ENCODE measurements around the gene MPC1.
A peak's percentile ranks its signal among the peaks of the same experiment; 100 is the strongest.

MPC1 gene

GRCh38 chr6:166382933-166383801, at the start of gene MPC1:
Gene MPC1, minus strand, starts transcription at chr6:166382940. Its CDS starts 64 bp downstream, at chr6:166382876.
- Histone ChIP-seq H3K9me3 (ENCODE audit: control insufficient read depth in 5 of 5, low read length in 5 of 5) (no peaks in the 10 kb centered on the region), H3K27me3 (ENCODE audit: control insufficient read depth in 5 of 5, insufficient read depth in 4 of 5, low read length in 5 of 5) (no peaks in the 10 kb centered on the region), H3K4me3 (ENCODE audit: low read depth in 1 of 5, low read length in 5 of 5) (peak within 1 kb of the TSS; percentile 79 to 97 (median 94)), H3K36me3 (ENCODE audit: control insufficient read depth in 5 of 5, insufficient read depth in 5 of 5, low read length in 5 of 5) (no peaks in the 10 kb centered on the region), H3K9ac (ENCODE audit: low read length in 5 of 5) (peak within 1 kb of the TSS; percentile 59 to 96 (median 87)), H3K4me1 (ENCODE audit: control insufficient read depth in 5 of 5, insufficient read depth in 5 of 5, low read length in 5 of 5) (peaks cover 0 to 38% (median 24%) of the 10 kb centered on the region in 5 donors), H3K27ac (ENCODE audit: low read depth, low read length) (peak within 1 kb of the TSS; percentile 91)

DNA sequence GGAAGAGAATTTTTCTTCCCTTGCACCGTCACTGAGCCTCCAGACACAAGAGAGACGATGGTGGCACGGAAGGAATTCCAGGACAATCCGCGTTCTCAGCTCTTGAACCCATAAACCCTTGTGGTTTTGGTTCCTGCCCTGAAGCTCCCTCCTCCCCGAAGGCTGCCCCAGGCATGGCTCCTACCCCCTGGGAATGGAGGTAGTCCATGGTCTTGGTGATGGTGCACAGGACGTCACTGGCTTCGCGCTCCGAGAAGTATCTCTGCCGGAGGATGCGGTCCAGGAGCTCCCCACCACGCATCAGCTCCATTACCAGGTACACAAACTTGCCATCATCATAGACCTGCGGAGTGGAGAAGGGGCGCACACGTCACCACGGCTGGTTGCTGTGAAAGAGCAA, 47.5 kb upstream of the MPC1 start:
- peaks cover 0 to 30% (median 20%) of the 10 kb centered on the region in 5 donors for H3K36me3 ChIP-seq (ENCODE audit: control insufficient read depth in 5 of 5, insufficient read depth in 5 of 5, low read length in 5 of 5)
- H3K9ac ChIP-seq (ENCODE audit: low read length in 5 of 5) = no peak overlapping the region
- H3K27me3 ChIP-seq (ENCODE audit: control insufficient read depth in 5 of 5, insufficient read depth in 4 of 5, low read length in 5 of 5) = no peaks in the 10 kb centered on the region
- H3K4me3 ChIP-seq (ENCODE audit: low read depth in 1 of 5, low read length in 5 of 5) = no peak overlapping the region
- peaks cover 0 to 2% (median 0%) of the 10 kb centered on the region in 5 donors for H3K4me1 ChIP-seq (ENCODE audit: control insufficient read depth in 5 of 5, insufficient read depth in 5 of 5, low read length in 5 of 5)
- no peak overlapping the region for H3K27ac ChIP-seq (ENCODE audit: low read depth, low read length)
- H3K9me3 ChIP-seq (ENCODE audit: control insufficient read depth in 5 of 5, low read length in 5 of 5) = no peaks in the 10 kb centered on the region

DNA sequence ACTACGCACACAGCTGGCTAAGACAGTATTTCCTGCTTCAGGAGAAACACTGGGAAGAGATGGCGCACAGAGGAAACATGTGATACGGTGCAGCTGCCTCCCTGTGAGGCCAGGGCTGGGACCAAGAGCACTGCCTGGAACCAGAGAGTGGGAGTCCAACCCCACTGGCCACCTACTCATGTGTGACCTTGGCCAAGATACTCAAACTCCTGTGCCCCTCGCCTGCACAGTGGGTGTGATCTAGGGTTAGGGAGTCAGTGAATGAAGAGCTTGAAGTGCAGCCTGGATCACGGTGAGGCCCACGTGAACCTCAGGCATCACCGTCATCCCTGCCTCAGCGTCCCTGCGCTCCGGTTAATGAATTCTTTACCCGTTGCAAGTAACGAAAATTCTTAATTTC, 41.7 kb upstream of the MPC1 start:
- peaks cover 0 to 49% (median 33%) of the 10 kb centered on the region in 5 donors for H3K36me3 ChIP-seq (ENCODE audit: control insufficient read depth in 5 of 5, insufficient read depth in 5 of 5, low read length in 5 of 5)

GRCh38 chr6:166423781-166424180, 41.0 kb upstream of the MPC1 start:
- Histone ChIP-seq H3K9ac (ENCODE audit: low read length in 5 of 5) (no peak overlapping the region), H3K36me3 (ENCODE audit: control insufficient read depth in 5 of 5, insufficient read depth in 5 of 5, low read length in 5 of 5) (peaks cover 0 to 55% (median 35%) of the 10 kb centered on the region in 5 donors), H3K9me3 (ENCODE audit: control insufficient read depth in 5 of 5, low read length in 5 of 5) (no peaks in the 10 kb centered on the region)

More for the DNA sequence above, 41.7 kb upstream of the MPC1 start:
- H3K4me1 ChIP-seq (ENCODE audit: control insufficient read depth in 5 of 5, insufficient read depth in 5 of 5, low read length in 5 of 5) = peaks cover 0 to 4% (median 0%) of the 10 kb centered on the region in 5 donors
- no peak overlapping the region for H3K27ac ChIP-seq (ENCODE audit: low read depth, low read length)
- no peak overlapping the region for H3K4me3 ChIP-seq (ENCODE audit: low read depth in 1 of 5, low read length in 5 of 5)
- no peak overlapping the region for H3K9ac ChIP-seq (ENCODE audit: low read length in 5 of 5)
- H3K27me3 ChIP-seq (ENCODE audit: control insufficient read depth in 5 of 5, insufficient read depth in 4 of 5, low read length in 5 of 5) = no peaks in the 10 kb centered on the region
- H3K9me3 ChIP-seq (ENCODE audit: control insufficient read depth in 5 of 5, low read length in 5 of 5) = no peaks in the 10 kb centered on the region

DNA sequence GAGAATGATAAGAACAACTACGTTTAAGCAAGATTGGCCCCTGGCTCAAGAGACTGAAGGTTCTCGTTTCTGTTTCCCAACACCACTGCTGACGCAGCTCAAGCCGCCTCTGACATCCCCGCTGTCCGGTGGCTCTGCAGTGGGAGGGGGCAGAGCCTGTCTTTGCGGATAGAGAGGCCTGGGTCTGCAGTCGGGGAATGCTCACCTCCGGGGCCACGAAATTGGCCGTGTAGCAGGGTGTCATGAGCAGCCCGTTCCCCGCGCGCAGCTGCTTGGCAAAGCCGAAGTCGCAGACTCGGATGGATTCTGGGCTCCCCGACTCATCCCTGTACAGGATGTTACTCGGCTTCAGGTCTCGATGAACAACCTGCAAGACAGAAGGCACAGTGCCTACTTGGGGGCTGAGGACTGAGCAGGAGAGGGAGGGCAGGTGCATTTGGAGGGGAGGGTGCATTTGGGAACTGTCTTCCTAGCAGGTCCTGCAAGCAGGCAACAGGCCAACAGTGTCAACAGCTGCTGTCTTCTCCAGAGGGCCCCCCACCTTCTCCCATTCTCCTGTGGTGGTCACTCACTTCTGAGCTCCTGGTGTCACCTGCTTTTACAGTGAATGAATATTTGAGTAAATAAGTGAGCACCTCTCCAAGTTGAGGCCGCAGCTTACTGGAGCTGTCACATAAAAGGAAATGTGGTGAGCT, 40.5 kb upstream of the MPC1 start:
- Histone ChIP-seq H3K4me3 (ENCODE audit: low read depth in 1 of 5, low read length in 5 of 5) (no peak overlapping the region), H3K36me3 (ENCODE audit: control insufficient read depth in 5 of 5, insufficient read depth in 5 of 5, low read length in 5 of 5) (peaks cover 0 to 61% (median 41%) of the 10 kb centered on the region in 5 donors), H3K27ac (ENCODE audit: low read depth, low read length) (no peak overlapping the region), H3K27me3 (ENCODE audit: control insufficient read depth in 5 of 5, insufficient read depth in 4 of 5, low read length in 5 of 5) (no peaks in the 10 kb centered on the region), H3K4me1 (ENCODE audit: control insufficient read depth in 5 of 5, insufficient read depth in 5 of 5, low read length in 5 of 5) (peaks cover 0 to 4% (median 0%) of the 10 kb centered on the region in 5 donors), H3K9ac (ENCODE audit: low read length in 5 of 5) (no peak overlapping the region), H3K9me3 (ENCODE audit: control insufficient read depth in 5 of 5, low read length in 5 of 5) (no peaks in the 10 kb centered on the region)

More at GRCh38 chr6:166423781-166424180, 41.0 kb upstream of the MPC1 start:
- no peak overlapping the region for H3K4me3 ChIP-seq (ENCODE audit: low read depth in 1 of 5, low read length in 5 of 5)
- H3K27ac ChIP-seq (ENCODE audit: low read depth, low read length) = no peak overlapping the region
- no peaks in the 10 kb centered on the region for H3K27me3 ChIP-seq (ENCODE audit: control insufficient read depth in 5 of 5, insufficient read depth in 4 of 5, low read length in 5 of 5)
- H3K4me1 ChIP-seq (ENCODE audit: control insufficient read depth in 5 of 5, insufficient read depth in 5 of 5, low read length in 5 of 5) = peaks cover 0 to 4% (median 0%) of the 10 kb centered on the region in 5 donors

DNA sequence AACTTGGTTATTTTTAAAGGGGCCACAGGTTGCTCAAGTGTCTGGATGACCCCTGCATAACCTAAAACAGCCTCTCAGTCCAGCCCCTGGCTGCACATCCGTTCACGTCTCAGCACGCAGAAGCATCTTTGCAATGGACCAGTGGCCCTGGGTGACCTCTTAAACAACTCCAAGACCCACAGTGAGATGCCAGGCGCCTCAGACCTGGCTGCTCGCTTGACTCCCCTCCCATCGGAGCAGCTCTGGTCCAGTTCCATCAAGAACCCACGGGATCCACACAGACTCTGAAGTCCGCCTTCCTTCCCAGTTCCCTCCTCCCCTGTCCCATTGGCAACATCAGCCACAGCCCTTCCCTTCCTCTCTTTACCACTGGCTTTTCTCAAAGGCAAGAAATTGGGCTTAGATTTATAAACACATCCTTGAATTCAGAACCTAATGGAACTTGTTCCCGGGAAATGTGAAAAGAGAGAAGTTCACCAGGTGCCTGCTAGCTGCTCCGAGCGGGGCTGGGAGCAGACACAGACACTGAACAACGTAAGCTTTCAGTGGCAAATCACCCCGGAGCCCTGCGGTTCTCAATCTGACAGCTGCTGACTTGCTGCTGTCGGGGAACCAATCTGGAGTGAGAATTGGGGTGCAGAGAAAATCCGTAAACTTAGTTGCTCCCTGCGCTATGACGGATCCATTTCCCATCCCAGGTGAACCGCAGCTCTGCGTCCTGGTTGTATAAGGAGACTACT, 39.6 kb upstream of the MPC1 start:
- no peaks in the 10 kb centered on the region for H3K27me3 ChIP-seq (ENCODE audit: control insufficient read depth in 5 of 5, insufficient read depth in 4 of 5, low read length in 5 of 5)
- no peak overlapping the region for H3K9ac ChIP-seq (ENCODE audit: low read length in 5 of 5)
- H3K36me3 ChIP-seq (ENCODE audit: control insufficient read depth in 5 of 5, insufficient read depth in 5 of 5, low read length in 5 of 5) = peaks cover 0 to 67% (median 42%) of the 10 kb centered on the region in 5 donors
- H3K4me1 ChIP-seq (ENCODE audit: control insufficient read depth in 5 of 5, insufficient read depth in 5 of 5, low read length in 5 of 5) = peaks cover 0 to 4% (median 0%) of the 10 kb centered on the region in 5 donors
- H3K4me3 ChIP-seq (ENCODE audit: low read depth in 1 of 5, low read length in 5 of 5) = no peak overlapping the region
- no peak overlapping the region for H3K27ac ChIP-seq (ENCODE audit: low read depth, low read length)
- no peaks in the 10 kb centered on the region for H3K9me3 ChIP-seq (ENCODE audit: control insufficient read depth in 5 of 5, low read length in 5 of 5)

DNA sequence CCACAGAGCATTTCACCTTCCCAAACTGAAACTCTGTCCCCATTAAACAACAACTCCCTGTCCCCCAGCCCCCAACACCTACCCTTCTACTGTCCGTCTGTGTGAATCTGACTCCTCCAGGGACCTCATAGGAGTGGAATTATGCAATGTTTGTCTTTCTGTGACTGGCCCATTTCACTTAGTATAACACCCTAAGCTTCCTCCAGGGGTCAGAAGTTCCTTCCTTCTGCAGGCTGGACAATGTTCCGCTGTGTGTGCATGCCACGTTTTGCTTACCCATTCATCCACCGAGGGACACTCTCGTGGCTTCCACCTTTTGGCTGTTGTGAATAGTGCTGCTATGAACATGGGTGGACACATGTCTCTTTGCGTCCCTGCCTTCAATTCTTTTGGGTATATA, 37.6 kb upstream of the MPC1 start:
- Histone ChIP-seq H3K4me3 (ENCODE audit: low read depth in 1 of 5, low read length in 5 of 5) (no peak overlapping the region), H3K4me1 (ENCODE audit: control insufficient read depth in 5 of 5, insufficient read depth in 5 of 5, low read length in 5 of 5) (peaks cover 0 to 4% (median 0%) of the 10 kb centered on the region in 5 donors), H3K36me3 (ENCODE audit: control insufficient read depth in 5 of 5, insufficient read depth in 5 of 5, low read length in 5 of 5) (peaks cover 0 to 81% (median 47%) of the 10 kb centered on the region in 5 donors), H3K27ac (ENCODE audit: low read depth, low read length) (no peak overlapping the region), H3K9ac (ENCODE audit: low read length in 5 of 5) (no peak overlapping the region), H3K27me3 (ENCODE audit: control insufficient read depth in 5 of 5, insufficient read depth in 4 of 5, low read length in 5 of 5) (no peaks in the 10 kb centered on the region), H3K9me3 (ENCODE audit: control insufficient read depth in 5 of 5, low read length in 5 of 5) (no peaks in the 10 kb centered on the region)

DNA sequence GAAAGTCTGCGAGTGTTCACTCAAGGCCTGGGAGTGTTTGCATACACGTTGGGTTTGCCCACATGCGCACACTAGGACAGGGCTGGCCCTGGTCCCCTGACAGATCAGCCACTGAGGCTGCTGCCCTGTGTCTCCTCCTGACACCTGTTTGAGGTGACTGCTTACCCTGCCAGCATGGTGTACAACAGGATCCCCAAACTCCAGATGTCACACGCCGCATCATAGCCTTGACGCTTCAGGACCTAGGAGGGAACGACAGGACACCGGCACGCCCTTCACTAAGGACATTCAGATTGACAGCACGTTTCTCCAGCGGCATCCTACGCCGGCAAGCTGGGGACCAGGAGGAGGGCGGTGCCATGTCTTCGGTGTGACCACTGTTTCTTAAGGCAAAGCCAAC, 37.0 kb upstream of the MPC1 start:
- Histone ChIP-seq H3K36me3 (ENCODE audit: control insufficient read depth in 5 of 5, insufficient read depth in 5 of 5, low read length in 5 of 5) (peaks cover 0 to 84% (median 47%) of the 10 kb centered on the region in 5 donors), H3K27ac (ENCODE audit: low read depth, low read length) (no peak overlapping the region), H3K4me1 (ENCODE audit: control insufficient read depth in 5 of 5, insufficient read depth in 5 of 5, low read length in 5 of 5) (peaks cover 0 to 4% (median 0%) of the 10 kb centered on the region in 5 donors), H3K9ac (ENCODE audit: low read length in 5 of 5) (no peak overlapping the region), H3K4me3 (ENCODE audit: low read depth in 1 of 5, low read length in 5 of 5) (no peak overlapping the region), H3K27me3 (ENCODE audit: control insufficient read depth in 5 of 5, insufficient read depth in 4 of 5, low read length in 5 of 5) (no peaks in the 10 kb centered on the region), H3K9me3 (ENCODE audit: control insufficient read depth in 5 of 5, low read length in 5 of 5) (no peaks in the 10 kb centered on the region)

GRCh38 chr6:166419286-166419685, 36.5 kb upstream of the MPC1 start:
- Histone ChIP-seq H3K27ac (ENCODE audit: low read depth, low read length) (no peak overlapping the region), H3K9ac (ENCODE audit: low read length in 5 of 5) (no peak overlapping the region), H3K27me3 (ENCODE audit: control insufficient read depth in 5 of 5, insufficient read depth in 4 of 5, low read length in 5 of 5) (no peaks in the 10 kb centered on the region), H3K36me3 (ENCODE audit: control insufficient read depth in 5 of 5, insufficient read depth in 5 of 5, low read length in 5 of 5) (peaks cover 0 to 84% (median 43%) of the 10 kb centered on the region in 5 donors), H3K4me3 (ENCODE audit: low read depth in 1 of 5, low read length in 5 of 5) (no peak overlapping the region), H3K9me3 (ENCODE audit: control insufficient read depth in 5 of 5, low read length in 5 of 5) (no peaks in the 10 kb centered on the region), H3K4me1 (ENCODE audit: control insufficient read depth in 5 of 5, insufficient read depth in 5 of 5, low read length in 5 of 5) (peaks cover 0 to 4% (median 0%) of the 10 kb centered on the region in 5 donors)

Data from subcutaneous abdominal adipose tissue (tissue), 5 donors.